Lower leg skin (tissue), 3 donors: ENCODE results near the gene HMOX1.

Source experiments
- CTCF ChIP-seq, 3 donors: fragments of 450-650 bp; IDR thresholded peaks; one replicate each; pipeline ENCODE4 v1.5.1; 2016; ENCODE audit warnings: antibody characterized with exemption in 3 of 3, mild to moderate bottlenecking in 3 of 3, moderate library complexity in 2 of 3
- POLR2A ChIP-seq, 2 donors: fragments of 450-650 bp; IDR thresholded peaks; one replicate each; pipeline ENCODE4 v1.6.1; 2016 to 2017; ENCODE audit warnings: antibody characterized with exemption in 2 of 2, mild to moderate bottlenecking in 1 of 2, moderate library complexity in 1 of 2

- TF ChIP-seq CTCF (IDR thresholded peaks at IDR 0.05), result no peak
- no peak for TF ChIP-seq POLR2A (IDR thresholded peaks at IDR 0.05)
Measured at GRCh38 chr22:35419756-35420155, 38.9 kb downstream of the HMOX1 start.
